GM18502 (cell line): ENCODE results near the gene MYCBP.
A peak's percentile ranks its signal among the peaks of the same experiment; 100 is the strongest.
"Not testable (repeated sequence)": the region's sequence is repeated elsewhere in the genome, so short reads cannot be mapped to it uniquely, and the experiment has no call there.

Experiments
- ATAC-seq: cut with Tn5 transposase; IDR thresholded peaks from one replicate; pipeline ENCODE4 v1.9.1; 2021; ENCODE audit warnings: mild to moderate bottlenecking; ENCODE audit not compliant: unreplicated experiment, poor library complexity

The MYCBP gene

GRCh38 chr1:38873027-38873969 lies at the start of gene MYCBP:
MYCBP (minus strand) TSS chr1:38873348; CDS start chr1:38873305, 43 bp downstream.
- ATAC-seq = peak; percentile 97

GRCh38 chr1:38919130-38919529 lies 46.0 kb upstream of the MYCBP start:
- no peak for ATAC-seq

GRCh38 chr1:38918568-38918967 lies 45.4 kb upstream of the MYCBP start:
- ATAC-seq = no peak

- no peak for ATAC-seq
Measured at GRCh38 chr1:38917772-38918171, 44.6 kb upstream of the MYCBP start.

GRCh38 chr1:38917337-38917736 lies 44.2 kb upstream of the MYCBP start:
- no peak for ATAC-seq

- ATAC-seq = no peak
Measured at GRCh38 chr1:38915352-38915948, 42.3 kb upstream of the MYCBP start.

- not testable (repeated sequence) for ATAC-seq
Measured at GRCh38 chr1:38914908-38915307, 41.8 kb upstream of the MYCBP start.

GRCh38 chr1:38908821-38909220 lies 35.7 kb upstream of the MYCBP start:
- ATAC-seq = no peak

- ATAC-seq = no peak
Measured at GRCh38 chr1:38905985-38906384, 32.8 kb upstream of the MYCBP start.

GRCh38 chr1:38899560-38899959 lies 26.4 kb upstream of the MYCBP start:
- no peak for ATAC-seq

- ATAC-seq = no peak
Measured at GRCh38 chr1:38898653-38899230, 25.6 kb upstream of the MYCBP start.

GRCh38 chr1:38896169-38896568 lies 23.0 kb upstream of the MYCBP start:
- no peak for ATAC-seq

- no peak for ATAC-seq
Measured at GRCh38 chr1:38892976-38893375, 19.8 kb upstream of the MYCBP start.

GRCh38 chr1:38891753-38892152 lies 18.6 kb upstream of the MYCBP start:
- ATAC-seq = no peak

GRCh38 chr1:38889589-38889988 lies 16.4 kb upstream of the MYCBP start:
- ATAC-seq = no peak

GRCh38 chr1:38888423-38889333 lies 15.5 kb upstream of the MYCBP start:
- no peak for ATAC-seq

GRCh38 chr1:38885092-38885491 lies 11.9 kb upstream of the MYCBP start:
- ATAC-seq = no peak

- no peak for ATAC-seq
Measured at GRCh38 chr1:38881487-38881886, 8.3 kb upstream of the MYCBP start, which contains the start of gene GJA9. GJA9 (minus strand) TSS chr1:38881587; CDS start chr1:38876098, 5,489 bp downstream.

GRCh38 chr1:38875811-38876210 lies 2.7 kb upstream of the MYCBP start:
- no peak for ATAC-seq

- ATAC-seq = peak; percentile 27
Measured at GRCh38 chr1:38872401-38873026, 634 bp downstream of the MYCBP start.
